Left lung (tissue), 14 donors: ENCODE data around the gene DYNLT3. TPM values are rescaled to one million over a fixed set of nuclear protein-coding genes. Genes with fewer than 3 reads are reported as not detected.

ENCODE experiments used
- ATAC-seq: fragments of 200-7000 bp; cut with Tn5 transposase; one replicate; pipeline ENCODE4 v1.9.1; 2020; ENCODE audit warnings: moderate library complexity
- DNase-seq, 4 donors: peaks; one replicate each; pipeline ENCODE4 v3.0.0-alpha.2; 2013 to 2020
- H3K27ac ChIP-seq, 2 donors: fragments of 200-600 bp; sonication (generic) in 1 of 2; one replicate each; pipeline versions ENCODE4 v1.5.0 to v1.8.0; 2020 to 2021
- H3K27me3 ChIP-seq, 2 donors: fragments of 200-600 bp; sonication (generic) in 1 of 2; one replicate each; pipeline versions ENCODE4 v1.5.0 to v1.8.0; 2020 to 2021
- H3K36me3 ChIP-seq, 2 donors: fragments of 200-600 bp; sonication (generic) in 1 of 2; one replicate each; pipeline versions ENCODE4 v1.5.0 to v1.8.0; 2020 to 2021
- H3K4me1 ChIP-seq, 2 donors: fragments of 200-600 bp; one replicate each; pipeline ENCODE4 v1.8.0; 2021
- H3K4me3 ChIP-seq, 2 donors: fragments of 200-600 bp; sonication (generic) in 1 of 2; one replicate each; pipeline versions ENCODE4 v1.5.0 to v1.8.0; 2020 to 2021; ENCODE audit warnings: mild to moderate bottlenecking in 1 of 2
- H3K9me3 ChIP-seq, 2 donors: fragments of 200-600 bp; sonication (generic) in 1 of 2; one replicate each; pipeline versions ENCODE4 v1.5.0 to v1.8.0; 2020 to 2021
- CTCF ChIP-seq, 2 donors: fragments of 200-600 bp; sonication (generic) in 1 of 2; IDR thresholded peaks; one replicate each; pipeline versions ENCODE4 v1.5.0 to v1.8.0; 2021; ENCODE audit warnings: antibody characterized with exemption in 2 of 2
- intact Hi-C, 2 donors: fragments of 100-400 bp; cut with DNase I; formaldehyde crosslinking; loops; one replicate each; pipeline versions ENCODE4 v1.11.2 to v1.14.2; 2022
- long read RNA-seq, 12 donors: library from polyadenylated mRNA in 2 of 12; unstranded in 2 of 12; transcript quantifications; one replicate each; pipeline ENCODE4 v2.0.0 and lab custom pipeline, GENCODE V29; 2019 to 2026
- polyA plus RNA-seq, 6 donors: library from polyadenylated mRNA; unstranded; fragments of 120-200 nt; gene quantifications; one replicate each; pipeline ENCODE4 v1.2.1, GENCODE V29; 2013; ENCODE audit not compliant: insufficient read length in 6 of 6
- total RNA-seq, 2 donors: library from RNA; stranded (reverse); fragmentation: NEBNext Ultra II Directional; extraction: Animal tissue kit (Norgen Biotek cat#: 25700); gene quantifications; one replicate each; pipeline ENCODE4 v1.2.1, GENCODE V29; 2021
- donor health status: DM: no; HTN: yes; CAD: no.
- donor health status: DM: no; HTN: no; CAD: no.

Gene DYNLT3
- total RNA-seq (10 to 100 TPM; 25.9 to 26.4 TPM), polyA plus RNA-seq (10 to 100 TPM; 32.9 to 37.9 (median 35.9) TPM)
- long read RNA-seq, donor 1, transcript DYNLT3-201 (5 exons, 2,217 nt) = major isoform, 28 of 33 reads
- long read RNA-seq, donor 1, partial matches to known transcripts = 5 of 33 reads
- long read RNA-seq, donor 1, other reads (novel, unspliced or antisense) = 0 of 33 reads
- long read RNA-seq, donor 2, transcript DYNLT3-201 (5 exons, 2,217 nt) = major isoform, 26 of 26 reads
- long read RNA-seq, donor 2, partial matches to known transcripts = 0 of 26 reads
- long read RNA-seq, donor 2, other reads (novel, unspliced or antisense) = 0 of 26 reads
- long read RNA-seq, donor 3, transcript DYNLT3-201 (5 exons, 2,217 nt) = major isoform, 14 of 15 reads
- long read RNA-seq, donor 3, partial matches to known transcripts = 0 of 15 reads
- long read RNA-seq, donor 3, other reads (novel, unspliced or antisense) = 0 of 15 reads
- long read RNA-seq, donor 4, transcript DYNLT3-201 (5 exons, 2,217 nt) = major isoform, 16 of 17 reads
- long read RNA-seq, donor 4, partial matches to known transcripts = 0 of 17 reads
- long read RNA-seq, donor 4, other reads (novel, unspliced or antisense) = 1 of 17 reads
- long read RNA-seq, donor 5, transcript DYNLT3-201 (5 exons, 2,217 nt) = major isoform, 24 of 29 reads
- long read RNA-seq, donor 5, partial matches to known transcripts = 5 of 29 reads
- long read RNA-seq, donor 5, other reads (novel, unspliced or antisense) = 0 of 29 reads
- long read RNA-seq, donor 6, transcript DYNLT3-201 (5 exons, 2,217 nt) = major isoform, 28 of 30 reads
- long read RNA-seq, donor 6, partial matches to known transcripts = 0 of 30 reads
- long read RNA-seq, donor 6, other reads (novel, unspliced or antisense) = 0 of 30 reads
- long read RNA-seq, donor 7, transcript DYNLT3-201 (5 exons, 2,217 nt) = major isoform, 19 of 21 reads
- long read RNA-seq, donor 7, partial matches to known transcripts = 0 of 21 reads
- long read RNA-seq, donor 7, other reads (novel, unspliced or antisense) = 0 of 21 reads
- long read RNA-seq, donor 8, transcript DYNLT3-201 (5 exons, 2,217 nt) = major isoform, 20 of 22 reads
- long read RNA-seq, donor 8, partial matches to known transcripts = 0 of 22 reads
- long read RNA-seq, donor 8, other reads (novel, unspliced or antisense) = 0 of 22 reads
- long read RNA-seq, donor 9 = 0 reads
- long read RNA-seq, donor 10, partial matches to known transcripts = 0 of 4 reads
- long read RNA-seq, donor 10, other reads (novel, unspliced or antisense) = 0 of 4 reads
- long read RNA-seq, donor 11, transcript DYNLT3-201 (5 exons, 2,217 nt) = major isoform, 31 of 38 reads
- long read RNA-seq, donor 11, partial matches to known transcripts = 6 of 38 reads
- long read RNA-seq, donor 11, other reads (novel, unspliced or antisense) = 0 of 38 reads
- long read RNA-seq, donor 12, transcript DYNLT3-201 (5 exons, 2,217 nt) = major isoform, 14 of 17 reads
- long read RNA-seq, donor 12, partial matches to known transcripts = 0 of 17 reads
- long read RNA-seq, donor 12, other reads (novel, unspliced or antisense) = 0 of 17 reads

- peak; percentile 67 to 95 (median 90) for DNase-seq
Measured at GRCh38 chrX:37846934-37847732, at the start of gene DYNLT3. TSS of gene DYNLT3 (minus strand) at chrX:37847571. CDS start at chrX:37847510, 61 bp downstream.

GRCh38 chrX:37896511-37896890 lies 49.1 kb upstream of the DYNLT3 start:
- Histone ChIP-seq H3K4me3 (no peak overlapping the region), H3K9me3 (no peaks in the 10 kb centered on the region), H3K27me3 (no peaks in the 10 kb centered on the region), H3K4me1 (no peaks in the 10 kb centered on the region), H3K36me3 (no peaks in the 10 kb centered on the region), H3K27ac (no peak overlapping the region)
- intact Hi-C loops = no loop called here
- ATAC-seq = no peak
- TF ChIP-seq CTCF (IDR thresholded peaks at IDR 0.05) = no peak
- no peak for DNase-seq

More at GRCh38 chrX:37846934-37847732, at the start of gene DYNLT3:
- intact Hi-C loops = no loop called here
- peak; percentile 99 for ATAC-seq
- H3K27me3 ChIP-seq = no peaks in the 10 kb centered on the region
- peak within 1 kb of the TSS; percentile 55 to 72 for H3K27ac ChIP-seq
- H3K36me3 ChIP-seq = no peaks in the 10 kb centered on the region
- TF ChIP-seq CTCF (IDR thresholded peaks at IDR 0.05) = no peak
- no peaks in the 10 kb centered on the region for H3K4me1 ChIP-seq
- H3K4me3 ChIP-seq = peak within 1 kb of the TSS; percentile 43 to 65
- no peaks in the 10 kb centered on the region for H3K9me3 ChIP-seq

GRCh38 chrX:37895795-37896510 lies 48.6 kb upstream of the DYNLT3 start:
- TF ChIP-seq CTCF (IDR thresholded peaks at IDR 0.05) = no peak
- ATAC-seq = no peak
- Histone ChIP-seq H3K27me3 (no peaks in the 10 kb centered on the region), H3K4me3 (no peak overlapping the region), H3K27ac (no peak overlapping the region), H3K9me3 (no peaks in the 10 kb centered on the region), H3K36me3 (no peaks in the 10 kb centered on the region), H3K4me1 (no peaks in the 10 kb centered on the region)
- intact Hi-C loops = no loop called here
- DNase-seq = no peak

GRCh38 chrX:37894725-37895124 lies 47.4 kb upstream of the DYNLT3 start:
- no peak overlapping the region for H3K27ac ChIP-seq
- no peak for TF ChIP-seq CTCF (IDR thresholded peaks at IDR 0.05)
- H3K27me3 ChIP-seq = no peaks in the 10 kb centered on the region
- DNase-seq (no peak), ATAC-seq (no peak)
- no peak overlapping the region for H3K4me3 ChIP-seq
- intact Hi-C loops = no loop called here
- H3K4me1 ChIP-seq = no peaks in the 10 kb centered on the region
- no peaks in the 10 kb centered on the region for H3K9me3 ChIP-seq
- no peaks in the 10 kb centered on the region for H3K36me3 ChIP-seq
